ENCODE results near the gene MYRF.

DNA sequence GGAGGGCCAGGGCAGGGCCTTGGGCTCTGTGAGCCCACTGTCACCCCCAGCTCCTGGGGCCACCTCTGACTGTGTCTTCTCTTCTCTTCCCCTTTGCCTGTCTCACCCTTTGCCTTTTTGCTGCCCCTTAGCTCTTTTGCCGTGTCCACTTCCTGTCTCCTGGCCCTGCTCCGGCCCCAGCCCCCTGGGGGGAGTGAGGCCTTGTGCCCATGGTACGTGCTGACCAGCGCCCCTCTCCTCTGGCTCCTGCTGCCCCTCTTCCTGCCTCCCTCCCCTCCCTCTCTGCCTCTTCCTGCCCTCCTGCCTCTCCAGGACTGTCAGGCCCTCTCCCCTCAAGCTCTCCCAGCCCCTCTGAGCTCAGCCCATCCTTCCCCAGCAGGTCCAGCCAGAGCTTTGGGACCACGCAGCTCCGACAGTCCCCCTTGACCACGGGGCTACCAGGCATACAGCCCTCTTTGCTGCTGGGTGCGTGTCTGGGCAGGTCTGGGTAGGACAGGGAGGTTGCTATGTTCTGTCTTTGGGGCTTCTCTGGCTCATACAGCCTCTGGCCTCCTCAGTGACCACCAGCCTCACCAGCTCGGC, 28.2 kb downstream of the MYRF start:
- TF ChIP-seq SMARCC2 (IDR thresholded peaks at IDR 0.05), result no peak
- TF ChIP-seq GABPA (IDR thresholded peaks at IDR 0.05; ENCODE audit: low read depth, low read length), result no peak
- TF ChIP-seq GABPA (CRISPR knock-in tag; IDR thresholded peaks at IDR 0.05; ENCODE audit: low read depth), result no peak
- TF ChIP-seq ZNF264 (CRISPR knock-in tag; IDR thresholded peaks at IDR 0.05), result no peak
- no peak for TF ChIP-seq TCF7 (IDR thresholded peaks at IDR 0.05; ENCODE audit: low read depth)
- TF ChIP-seq POLR2A (IDR thresholded peaks at IDR 0.05; ENCODE audit: insufficient read depth in 1 of 2, low read depth in 2 of 2, low read length in 2 of 2), result no peak

Data from HepG2 (cell line).